Stimulated activated CD8-positive, alpha-beta memory T cell treated with anti-CD3 and anti-CD28 coated beads, Interleukin-15, amount 100 ng/mL, for 48 hours (primary cell): ENCODE measurements around the gene ZNF141.
"Not testable (repeated sequence)": the region's sequence is repeated elsewhere in the genome, so short reads cannot be mapped to it uniquely, and the experiment has no call there.

ENCODE experiments used
- DNase-seq, 2 donors: peaks; one replicate each; pipeline ENCODE4 v3.0.0-alpha.2; 2020; ENCODE audit warnings: low read depth in 2 of 2

ZNF141 gene

GRCh38 chr4:337143-337931 is at the start of gene ZNF141:
Gene ZNF141, plus strand, starts transcription at chr4:337814. Its CDS starts 170 bp downstream, at chr4:337984.
- peak; percentile 84 to 87 for DNase-seq

- DNase-seq: no peak
Measured at GRCh38 chr4:288891-289290, 48.7 kb upstream of the ZNF141 start.

GRCh38 chr4:294732-295131 is 42.9 kb upstream of the ZNF141 start:
- no peak for DNase-seq

GRCh38 chr4:302381-302780 is 35.2 kb upstream of the ZNF141 start:
- no peak for DNase-seq

GRCh38 chr4:304516-304915 is 33.1 kb upstream of the ZNF141 start:
- not testable (repeated sequence) for DNase-seq

GRCh38 chr4:304969-305680 is 32.5 kb upstream of the ZNF141 start, which contains the start of gene ZNF732:
Gene ZNF732, minus strand, starts transcription at chr4:305474. Its CDS starts 164 bp downstream, at chr4:305310.
- DNase-seq: no peak

GRCh38 chr4:306551-306961 is 31.1 kb upstream of the ZNF141 start:
- no peak for DNase-seq

GRCh38 chr4:309807-310206 is 27.8 kb upstream of the ZNF141 start:
- no peak for DNase-seq

GRCh38 chr4:314296-314903 is 23.2 kb upstream of the ZNF141 start:
- no peak for DNase-seq

GRCh38 chr4:328729-329128 is 8.9 kb upstream of the ZNF141 start:
- DNase-seq: no peak

- no peak for DNase-seq
Measured at GRCh38 chr4:335515-335914, 2.1 kb upstream of the ZNF141 start.

- no peak for DNase-seq
Measured at GRCh38 chr4:336099-336892, 1.3 kb upstream of the ZNF141 start.

- no peak for DNase-seq
Measured at GRCh38 chr4:336893-337142, 796 bp upstream of the ZNF141 start.

- peak; percentile 29 for DNase-seq
Measured at GRCh38 chr4:337932-338758, 531 bp downstream of the ZNF141 start.

GRCh38 chr4:338759-339097 is 1.1 kb downstream of the ZNF141 start:
- no peak for DNase-seq

- no peak for DNase-seq
Measured at GRCh38 chr4:340011-340410, 2.4 kb downstream of the ZNF141 start.

- no peak for DNase-seq
Measured at GRCh38 chr4:373062-373839, 35.6 kb downstream of the ZNF141 start.

GRCh38 chr4:374298-375160 is 36.9 kb downstream of the ZNF141 start:
- no peak for DNase-seq

- DNase-seq: no peak
Measured at GRCh38 chr4:384311-385010, 46.8 kb downstream of the ZNF141 start.
